ENCODE results near the gene OSBPL8.

DNA sequence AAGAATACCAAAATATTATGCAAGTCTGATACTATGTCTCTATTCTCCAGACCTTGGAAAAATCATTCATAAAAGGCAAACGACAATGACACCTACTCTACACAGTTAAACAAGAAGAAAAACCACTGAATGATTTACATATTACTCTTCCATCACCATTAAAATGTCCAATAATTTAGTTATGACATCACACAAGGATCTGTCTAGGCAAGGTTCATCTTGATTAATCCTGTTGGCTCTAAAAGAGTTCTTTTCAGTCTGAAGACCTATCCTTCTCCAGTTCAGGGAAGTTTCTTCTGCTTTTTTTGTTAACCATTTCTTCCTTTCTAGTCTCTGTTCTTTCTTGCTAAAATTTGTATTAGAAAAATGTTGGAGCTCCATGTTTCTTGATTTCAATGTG is 64.0 kb downstream of the OSBPL8 start:
- TF ChIP-seq SRSF7 (optimal IDR thresholded peaks at IDR 0.05; ENCODE audit: low read depth, low read length) (no peak), JUN (IDR thresholded peaks at IDR 0.05; ENCODE audit: borderline replicate concordance, low read depth, low read length) (no peak), JUN (CRISPR knock-in tag; IDR thresholded peaks at IDR 0.05; ENCODE audit: borderline replicate concordance) (no peak), EHMT2 (IDR thresholded peaks at IDR 0.05) (no peak), ZNF274 (IDR thresholded peaks at IDR 0.05; ENCODE audit: borderline replicate concordance, low read depth, low read length) (no peak), TGIF2 (CRISPR knock-in tag; IDR thresholded peaks at IDR 0.05) (no peak), FOS (IDR thresholded peaks at IDR 0.05; ENCODE audit: extremely low read depth, insufficient read length) (no peak), LARP7 (IDR thresholded peaks at IDR 0.05) (no peak), HMGN3 (IDR thresholded peaks at IDR 0.05; ENCODE audit: borderline replicate concordance, extremely low read depth, insufficient read length, low read depth, low read length) (no peak), TCF7L2 (IDR thresholded peaks at IDR 0.05; ENCODE audit: low read depth, low read length) (no peak), MXI1 (IDR thresholded peaks at IDR 0.05; ENCODE audit: low read depth, low read length) (no peak), SRSF1 (IDR thresholded peaks at IDR 0.05; ENCODE audit: low read depth, low read length) (no peak), E2F8 (IDR thresholded peaks at IDR 0.05; ENCODE audit: low read depth, partially characterized antibody) (no peak), SIN3A (IDR thresholded peaks at IDR 0.05; ENCODE audit: borderline replicate concordance in 2 of 2, control insufficient read depth in 1 of 2, low read depth in 2 of 2, low read length in 2 of 2) (no peak)
- TF ChIP-seq, protein P1, sequence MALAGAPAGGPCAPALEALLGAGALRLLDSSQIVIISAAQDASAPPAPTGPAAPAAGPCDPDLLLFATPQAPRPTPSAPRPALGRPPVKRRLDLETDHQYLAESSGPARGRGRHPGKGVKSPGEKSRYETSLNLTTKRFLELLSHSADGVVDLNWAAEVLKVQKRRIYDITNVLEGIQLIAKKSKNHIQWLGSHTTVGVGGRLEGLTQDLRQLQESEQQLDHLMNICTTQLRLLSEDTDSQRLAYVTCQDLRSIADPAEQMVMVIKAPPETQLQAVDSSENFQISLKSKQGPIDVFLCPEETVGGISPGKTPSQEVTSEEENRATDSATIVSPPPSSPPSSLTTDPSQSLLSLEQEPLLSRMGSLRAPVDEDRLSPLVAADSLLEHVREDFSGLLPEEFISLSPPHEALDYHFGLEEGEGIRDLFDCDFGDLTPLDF (CRISPR knock-in tag; IDR thresholded peaks at IDR 0.05), result no peak
